RWPE1 (cell line): ENCODE data around the gene ATG2B.

ENCODE experiments used
- CTCF ChIA-PET: fragments of 350-600 bp; sonication (Branson Sonifier 250); formaldehyde crosslinking; extraction: SDS; loops from one replicate; lab custom pipeline; 2021; lab: Yijun Ruan, JAX
- POLR2A ChIA-PET: fragments of 400-600 bp; formaldehyde crosslinking; extraction: SDS; loops from one replicate; lab custom pipeline; 2020; ENCODE audit warnings: antibody characterized with exemption; ENCODE audit not compliant: low non-redundant PET; lab: Yijun Ruan, JAX
- DNase-seq: peaks from one replicate; pipeline ENCODE4 v3.0.0; 2012; ENCODE audit warnings: low spot score
- H3K27ac ChIP-seq: fragments of 450-650 bp; 2 replicates; pipeline ENCODE4 v1.5.1; 2017
- TF ChIP-seq, protein P1 (sequence below): fragments of 450-650 bp; conservative IDR thresholded peaks from 2 replicates; pipeline ENCODE4 v1.5.1; 2017; ENCODE audit warnings: low read depth, mild to moderate bottlenecking

The ATG2B gene

DNA sequence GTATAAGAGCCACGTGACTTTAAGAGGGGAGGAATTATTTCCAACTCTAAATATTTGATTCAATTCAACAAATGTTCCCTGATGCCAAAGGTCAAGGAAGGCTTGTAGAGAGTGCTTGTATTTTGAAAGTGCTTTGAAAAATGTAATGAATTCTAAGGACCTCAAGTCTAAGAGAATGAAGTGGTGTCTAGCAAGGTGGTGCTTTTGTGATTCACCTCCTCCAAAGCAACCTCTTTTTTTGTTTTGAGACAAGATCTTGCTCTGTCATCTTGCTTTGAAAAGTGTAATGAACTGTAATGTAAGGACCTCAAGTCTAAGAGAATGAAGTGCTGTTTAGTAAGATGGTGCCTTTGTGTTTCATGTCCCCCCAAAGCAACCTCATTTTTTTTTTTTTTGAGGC lies 42.5 kb upstream of the ATG2B start:
- no peak overlapping the region for H3K27ac ChIP-seq
- TF ChIP-seq, protein P1, sequence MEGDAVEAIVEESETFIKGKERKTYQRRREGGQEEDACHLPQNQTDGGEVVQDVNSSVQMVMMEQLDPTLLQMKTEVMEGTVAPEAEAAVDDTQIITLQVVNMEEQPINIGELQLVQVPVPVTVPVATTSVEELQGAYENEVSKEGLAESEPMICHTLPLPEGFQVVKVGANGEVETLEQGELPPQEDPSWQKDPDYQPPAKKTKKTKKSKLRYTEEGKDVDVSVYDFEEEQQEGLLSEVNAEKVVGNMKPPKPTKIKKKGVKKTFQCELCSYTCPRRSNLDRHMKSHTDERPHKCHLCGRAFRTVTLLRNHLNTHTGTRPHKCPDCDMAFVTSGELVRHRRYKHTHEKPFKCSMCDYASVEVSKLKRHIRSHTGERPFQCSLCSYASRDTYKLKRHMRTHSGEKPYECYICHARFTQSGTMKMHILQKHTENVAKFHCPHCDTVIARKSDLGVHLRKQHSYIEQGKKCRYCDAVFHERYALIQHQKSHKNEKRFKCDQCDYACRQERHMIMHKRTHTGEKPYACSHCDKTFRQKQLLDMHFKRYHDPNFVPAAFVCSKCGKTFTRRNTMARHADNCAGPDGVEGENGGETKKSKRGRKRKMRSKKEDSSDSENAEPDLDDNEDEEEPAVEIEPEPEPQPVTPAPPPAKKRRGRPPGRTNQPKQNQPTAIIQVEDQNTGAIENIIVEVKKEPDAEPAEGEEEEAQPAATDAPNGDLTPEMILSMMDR = no peak
- ChIA-PET CTCF (no interaction called here), POLR2A (no interaction called here)
- no peak for DNase-seq

DNA sequence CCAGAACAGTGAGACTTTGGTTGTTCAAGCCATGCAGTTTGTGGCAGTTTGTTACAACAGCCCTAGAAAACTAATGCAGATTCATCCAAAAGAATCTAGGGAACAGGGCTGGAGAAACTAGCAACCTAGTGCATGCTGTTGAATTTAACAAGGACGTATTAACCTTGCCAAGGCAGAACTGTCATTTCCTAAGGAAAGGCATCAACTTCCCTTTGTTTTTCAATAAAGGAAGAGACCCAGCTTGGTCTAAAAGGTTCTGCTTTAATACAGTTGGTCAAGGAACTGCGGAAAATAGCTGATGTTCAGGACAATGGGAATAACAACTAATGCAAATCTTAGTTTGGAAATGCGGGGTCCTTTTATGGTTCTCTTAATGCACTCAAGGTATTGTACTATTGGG lies 40.3 kb upstream of the ATG2B start:
- H3K27ac ChIP-seq = no peak overlapping the region
- TF ChIP-seq, protein P1 = no peak
- CTCF ChIA-PET = interaction anchor here (0.6 kb wide), 1 partner anchor 303 kb away, joined by 3 read pairs; no protein-coding TSS in a partner anchor
- POLR2A ChIA-PET = no interaction called here
- DNase-seq = no peak

DNA sequence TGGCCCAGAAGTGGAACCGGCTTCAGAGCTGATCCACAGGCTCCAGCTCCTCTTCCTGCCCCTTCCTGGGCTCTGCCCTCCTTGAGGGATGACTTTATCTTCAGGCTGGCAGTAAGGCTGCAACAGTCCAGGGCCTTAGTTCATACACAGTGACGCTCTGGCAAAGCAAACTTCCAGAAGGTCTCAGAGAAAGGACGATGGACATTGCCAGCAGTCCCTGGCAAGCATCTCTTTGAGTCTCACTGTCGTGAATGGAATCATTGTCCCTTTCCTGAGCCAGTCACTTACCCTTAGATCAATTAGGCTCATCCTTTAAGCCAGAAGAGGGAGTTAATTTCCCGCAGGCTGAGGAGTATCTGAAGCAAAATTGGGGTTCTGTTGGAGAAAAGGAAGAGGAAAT lies 37.4 kb upstream of the ATG2B start:
- no peak for DNase-seq
- no peak overlapping the region for H3K27ac ChIP-seq
- ChIA-PET CTCF (interaction anchor here (0.6 kb wide), 1 partner anchor 1270 kb away, joined by 5 read pairs; no protein-coding TSS in a partner anchor), POLR2A (no interaction called here)
- TF ChIP-seq, protein P1 = no peak

DNA sequence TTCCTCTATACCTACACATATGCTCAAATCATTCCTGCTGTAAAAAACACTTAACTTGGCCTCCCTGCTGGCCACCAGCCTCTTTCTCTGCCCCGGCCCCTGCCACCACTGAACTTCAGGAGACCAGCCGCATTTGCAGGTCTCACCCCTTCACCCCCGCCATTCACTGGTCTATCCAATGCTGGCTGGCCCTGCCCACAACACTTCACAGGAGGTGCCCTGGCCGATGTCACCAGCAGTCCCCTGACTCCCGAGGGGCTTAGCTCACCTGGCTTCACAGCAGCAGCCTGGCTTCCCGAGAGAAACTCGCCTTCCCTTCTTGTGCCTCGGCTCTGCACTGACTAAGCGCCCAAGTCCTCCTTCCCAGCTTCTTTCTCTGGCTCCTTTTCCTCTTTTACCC lies 36.3 kb upstream of the ATG2B start:
- POLR2A ChIA-PET = no interaction called here
- TF ChIP-seq, protein P1 = no peak
- no peak for DNase-seq
- CTCF ChIA-PET = interaction anchor here (0.7 kb wide), 1 partner anchor 43 kb away, joined by 3 read pairs; no protein-coding TSS in a partner anchor
- no peak overlapping the region for H3K27ac ChIP-seq

DNA sequence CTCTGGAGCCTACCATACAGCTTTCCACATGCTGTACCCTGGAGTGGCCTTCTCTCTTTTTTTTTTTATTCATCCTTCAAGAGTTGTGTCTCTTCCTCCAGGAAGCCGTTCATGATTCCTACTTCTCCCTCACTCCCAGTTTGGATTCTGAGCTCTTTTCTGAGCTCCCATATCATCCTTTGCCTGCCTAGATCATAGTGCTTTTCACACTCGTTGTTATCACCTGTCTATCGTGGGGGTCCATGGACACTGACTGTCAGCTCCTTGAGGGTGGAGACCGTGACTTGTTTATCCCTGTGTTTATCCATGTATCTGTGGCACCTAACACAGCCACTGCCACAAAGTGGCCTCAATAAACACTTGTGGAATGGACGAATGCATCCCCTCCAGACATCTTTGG lies 35.8 kb upstream of the ATG2B start:
- POLR2A ChIA-PET = no interaction called here
- H3K27ac ChIP-seq = no peak overlapping the region
- CTCF ChIA-PET = interaction anchor here (0.7 kb wide), 1 partner anchor 42 kb away, joined by 3 read pairs; no protein-coding TSS in a partner anchor
- TF ChIP-seq, protein P1 = no peak
- no peak for DNase-seq

DNA sequence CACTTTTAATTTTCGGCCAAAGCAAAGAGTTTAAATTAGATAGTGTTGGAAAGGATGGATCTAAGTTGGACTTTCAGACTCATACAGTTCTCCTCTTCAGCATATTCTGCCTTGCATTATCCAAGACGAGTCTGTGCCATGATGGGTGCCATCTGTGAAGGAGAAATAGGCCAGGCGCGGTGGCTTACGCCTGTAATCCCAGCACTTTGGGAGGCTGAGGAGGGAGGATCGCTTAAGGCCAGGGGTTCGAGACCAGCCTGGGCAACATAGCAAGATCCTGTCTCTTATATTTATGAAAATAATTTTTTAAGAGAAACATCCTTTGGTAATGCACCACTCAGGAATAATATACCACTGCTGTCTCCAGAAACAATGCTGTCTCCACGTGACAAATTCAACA lies 35.3 kb upstream of the ATG2B start:
- H3K27ac ChIP-seq = no peak overlapping the region
- ChIA-PET POLR2A (no interaction called here), CTCF (no interaction called here)
- no peak for DNase-seq
- TF ChIP-seq, protein P1 = no peak
